Lower leg skin (tissue), 4 donors: ENCODE measurements around the gene SULT1A2. TPM values are rescaled to one million over a fixed set of nuclear protein-coding genes. Genes with fewer than 3 reads are reported as not detected.

Experiments used
- DNase-seq, 2 donors: peaks; one replicate each; pipeline ENCODE4 v3.0.0-alpha.2; 2019; ENCODE audit warnings: low spot score in 2 of 2
- H3K4me3 ChIP-seq: fragments of 200-600 bp; sonication (generic); 2 replicates; pipeline ENCODE4 v1.5.1; 2017; ENCODE audit warnings: mild to moderate bottlenecking, low read depth; ENCODE audit not compliant: poor library complexity, severe bottlenecking
- CTCF ChIP-seq, 3 donors: fragments of 450-650 bp; IDR thresholded peaks; one replicate each; pipeline ENCODE4 v1.5.1; 2016; ENCODE audit warnings: antibody characterized with exemption in 3 of 3, mild to moderate bottlenecking in 3 of 3, moderate library complexity in 2 of 3
- POLR2A ChIP-seq, 2 donors: fragments of 450-650 bp; IDR thresholded peaks; one replicate each; pipeline ENCODE4 v1.6.1; 2016 to 2017; ENCODE audit warnings: antibody characterized with exemption in 2 of 2, mild to moderate bottlenecking in 1 of 2, moderate library complexity in 1 of 2
- WGBS, 2 donors: methylation state at CpG; one replicate each; pipeline ENCODE4 v1.1.5; 2018; 5-methylcytosine and 5-hydroxymethylcytosine counted together
- intact Hi-C: fragments of 100-400 bp; cut with DNase I; formaldehyde crosslinking; loops from one replicate; pipeline ENCODE4 v1.15.0; 2023; ENCODE audit warnings: low total_unique reads
- total RNA-seq, 4 donors: library from RNA; depleted of rRNA; stranded (reverse); fragments of >200 nt; gene quantifications; one replicate each; pipeline ENCODE4 v1.1.0, GENCODE V29; 2016

SULT1A2 gene
- total RNA-seq, 4 donors from 2014 or later: not detected

GRCh38 chr16:28590384-28591340, 6.2 kb downstream of the SULT1A2 start:
- no peak for TF ChIP-seq POLR2A (IDR thresholded peaks at IDR 0.05)
- no peak for TF ChIP-seq CTCF (IDR thresholded peaks at IDR 0.05)
- DNase-seq: no peak
- intact Hi-C loops: no loop called here
- no peak overlapping the region for H3K4me3 ChIP-seq
- 88 to 89% methylated on average over 19 to 22 of the region's 22 CpGs for WGBS, 2 donors

GRCh38 chr16:28589930-28590329, 6.9 kb downstream of the SULT1A2 start:
- TF ChIP-seq POLR2A (IDR thresholded peaks at IDR 0.05) (no peak), CTCF (IDR thresholded peaks at IDR 0.05) (no peak)
- no peak for DNase-seq
- WGBS, 2 donors: 95 to 98% methylated on average over 7 to 11 of the region's 13 CpGs
- H3K4me3 ChIP-seq: no peak overlapping the region
- intact Hi-C loops: no loop called here

GRCh38 chr16:28589069-28589468, 7.8 kb downstream of the SULT1A2 start:
- TF ChIP-seq CTCF (IDR thresholded peaks at IDR 0.05) (no peak), POLR2A (IDR thresholded peaks at IDR 0.05) (no peak)
- WGBS, 2 donors: 94 to 96% methylated on average over 8 of the region's 8 CpGs
- H3K4me3 ChIP-seq: no peak overlapping the region
- intact Hi-C loops: no loop called here
- no peak for DNase-seq

GRCh38 chr16:28587386-28587785, 9.5 kb downstream of the SULT1A2 start:
- no peak overlapping the region for H3K4me3 ChIP-seq
- TF ChIP-seq POLR2A (IDR thresholded peaks at IDR 0.05) (no peak), CTCF (IDR thresholded peaks at IDR 0.05) (no peak)
- intact Hi-C loops: no loop called here
- DNase-seq: no peak
- 70 to 76% methylated on average over 8 of the region's 8 CpGs for WGBS, 2 donors

- intact Hi-C loops: no loop called here
- 82 to 89% methylated on average over 3 of the region's 3 CpGs for WGBS, 2 donors
Observed at GRCh38 chr16:28586466-28586865, 10.4 kb downstream of the SULT1A2 start.

More at GRCh38 chr16:28586466-28586865, 10.4 kb downstream of the SULT1A2 start:
- TF ChIP-seq POLR2A (IDR thresholded peaks at IDR 0.05) (no peak), CTCF (IDR thresholded peaks at IDR 0.05) (no peak)
- DNase-seq: no peak
- no peak overlapping the region for H3K4me3 ChIP-seq
